Skeletal muscle cell (primary cell): ENCODE measurements around the gene STAC3.
A peak's percentile ranks its signal among the peaks of the same experiment; 100 is the strongest.

ENCODE experiments used
- DNase-seq: peaks from one replicate; pipeline ENCODE4 v3.0.0-alpha.2; 2010; ENCODE audit warnings: low read depth
- H3K4me3 ChIP-seq: 2 replicates; pipeline ENCODE4 v1.5.1; 2011; ENCODE audit warnings: low read depth, mild to moderate bottlenecking, control low read depth, low read length, moderate library complexity

Gene STAC3

DNA sequence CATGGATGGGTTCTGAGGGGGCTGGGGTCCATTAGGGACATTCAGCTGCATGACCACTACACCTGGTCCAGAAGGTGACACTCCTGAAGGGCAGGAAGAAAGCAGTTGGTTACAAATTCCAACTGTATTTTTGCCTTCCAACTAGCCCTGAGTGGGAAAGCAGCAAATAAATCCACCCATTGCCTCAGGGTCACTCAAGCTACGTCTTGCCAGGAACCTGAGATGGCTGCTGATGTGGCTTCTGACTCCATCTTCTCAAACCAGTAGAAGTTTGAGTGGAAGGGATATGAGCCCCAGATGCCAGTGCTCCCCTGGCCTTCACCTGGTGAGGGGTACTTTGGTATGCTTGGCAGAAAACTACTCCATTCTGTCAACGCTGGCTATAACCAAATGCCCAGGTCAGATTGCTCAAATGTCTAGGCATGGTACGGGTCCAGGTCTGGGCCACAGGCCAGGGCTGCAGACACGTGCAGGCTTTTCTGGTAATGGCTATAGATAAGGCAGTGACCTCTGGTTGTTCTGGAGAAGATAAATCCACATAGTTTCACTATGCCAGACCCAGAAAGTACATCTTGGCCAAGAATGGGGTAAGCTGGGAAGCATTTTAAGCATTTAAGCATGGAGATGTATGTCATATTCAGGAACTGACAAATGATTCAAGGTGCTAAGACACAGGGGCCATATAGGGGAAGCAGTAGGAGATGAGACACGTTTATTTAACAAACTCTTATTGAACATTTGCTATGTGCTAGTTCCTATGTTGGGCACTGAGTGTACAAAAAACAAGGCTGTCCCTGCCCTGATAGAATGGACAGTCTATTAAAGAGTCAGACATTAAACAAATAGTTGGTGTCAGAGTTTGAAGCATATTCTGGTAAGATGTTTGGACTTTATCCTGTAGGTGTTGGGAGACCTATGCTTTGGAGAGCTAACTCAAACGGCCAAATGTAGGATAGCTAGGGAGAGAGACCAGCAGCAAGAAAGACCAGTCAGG lies 8.3 kb upstream of the STAC3 start:
- no peak for DNase-seq
- no peak overlapping the region for H3K4me3 ChIP-seq

DNA sequence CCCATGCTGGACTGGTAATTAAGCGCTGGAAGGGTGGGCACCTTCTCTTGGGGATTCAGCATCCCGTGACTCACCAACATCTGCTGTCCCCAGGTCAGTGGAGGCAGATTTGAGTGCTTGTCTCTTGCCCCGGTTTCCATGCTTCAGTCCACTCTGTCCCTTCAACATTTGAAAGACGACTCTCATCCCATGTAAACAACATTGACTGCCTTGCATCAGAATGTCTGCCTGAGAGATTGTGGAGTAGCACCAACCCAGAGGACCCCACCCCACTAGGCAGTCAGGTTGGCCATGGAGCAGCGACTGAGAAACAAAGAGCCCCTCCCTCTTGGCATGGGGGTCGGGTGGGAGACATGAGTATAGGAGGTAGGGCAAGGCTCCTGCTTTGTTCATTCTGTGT lies 4.9 kb upstream of the STAC3 start:
- H3K4me3 ChIP-seq = no peak overlapping the region
- no peak for DNase-seq

- H3K4me3 ChIP-seq = no peak overlapping the region
- no peak for DNase-seq
Measured at GRCh38 chr12:57254506-57255280, 3.7 kb upstream of the STAC3 start.

GRCh38 chr12:57250541-57250940 lies 446 bp downstream of the STAC3 start:
- peak overlapping the region; percentile 41 for H3K4me3 ChIP-seq
- DNase-seq = no peak

GRCh38 chr12:57248934-57249742 lies 1.8 kb downstream of the STAC3 start:
- DNase-seq = no peak
- peak overlapping the region; percentile 7 for H3K4me3 ChIP-seq

GRCh38 chr12:57247041-57247440 lies 3.9 kb downstream of the STAC3 start:
- DNase-seq = no peak

GRCh38 chr12:57244312-57244696 lies 6.7 kb downstream of the STAC3 start:
- no peak overlapping the region for H3K4me3 ChIP-seq
- no peak for DNase-seq

More at GRCh38 chr12:57247041-57247440, 3.9 kb downstream of the STAC3 start:
- H3K4me3 ChIP-seq = no peak overlapping the region

DNA sequence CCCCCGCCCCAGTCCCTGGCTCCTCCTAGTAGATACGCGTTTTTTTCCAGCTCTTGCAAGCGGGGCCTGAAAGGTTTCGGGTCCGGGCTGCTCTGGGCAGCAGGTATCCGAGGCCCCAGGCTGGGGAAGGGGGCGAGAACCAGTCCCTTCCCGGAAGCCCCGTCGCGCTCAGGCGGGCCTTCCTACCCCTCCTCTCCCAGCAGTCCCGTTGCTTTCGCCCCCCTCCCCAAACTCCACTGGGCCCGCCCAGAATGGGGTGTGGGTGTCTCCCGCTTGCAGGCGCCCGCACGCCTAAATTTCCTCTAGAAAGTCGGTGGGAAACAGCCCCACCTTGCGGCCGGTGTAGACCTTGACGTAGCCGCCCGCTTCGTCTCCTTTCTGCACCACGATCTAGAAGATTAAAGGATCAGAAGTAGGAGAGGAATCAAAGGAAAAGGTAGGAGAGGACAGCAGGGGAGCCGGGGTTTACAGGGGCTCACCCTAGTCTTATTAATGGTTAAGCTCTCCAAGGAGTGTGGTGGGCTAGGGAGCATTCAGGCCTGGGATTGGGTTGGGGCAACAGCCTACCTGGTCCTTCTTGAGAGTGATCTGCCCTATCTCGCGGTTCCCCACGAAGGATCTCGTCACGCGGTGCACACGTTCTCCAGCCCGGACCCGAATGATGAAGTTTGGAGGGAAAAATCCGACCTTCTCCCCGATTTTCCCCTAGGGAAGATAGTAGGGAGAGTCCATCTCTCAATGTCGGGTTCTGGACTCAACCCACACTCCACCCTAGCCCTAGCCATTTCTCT lies 7.3 kb downstream of the STAC3 start:
- peak overlapping the region; percentile 43 for H3K4me3 ChIP-seq
- DNase-seq = no peak

- no peak for DNase-seq
- peak overlapping the region; percentile 43 for H3K4me3 ChIP-seq
Measured at GRCh38 chr12:57242691-57243454, 8.1 kb downstream of the STAC3 start.

DNA sequence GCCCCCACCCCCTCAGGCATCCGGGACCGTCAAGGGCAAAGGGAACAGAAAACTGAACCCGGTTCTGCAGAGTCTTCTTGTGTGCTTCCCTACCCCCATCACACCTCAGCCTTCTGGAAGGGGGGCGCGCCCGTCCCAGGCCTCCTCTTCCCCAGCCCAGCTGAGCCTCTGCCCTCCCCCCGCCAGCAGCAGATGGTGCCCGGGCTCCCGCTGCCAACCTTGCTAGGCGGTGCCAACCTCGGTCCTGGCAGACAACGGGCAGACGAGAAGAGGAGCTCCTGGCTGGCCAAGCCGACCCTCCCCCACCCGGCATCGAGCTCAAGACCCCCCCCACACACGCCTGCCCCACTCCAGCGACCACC lies 8.7 kb downstream of the STAC3 start:
- no peak for DNase-seq
- H3K4me3 ChIP-seq = no peak overlapping the region

DNA sequence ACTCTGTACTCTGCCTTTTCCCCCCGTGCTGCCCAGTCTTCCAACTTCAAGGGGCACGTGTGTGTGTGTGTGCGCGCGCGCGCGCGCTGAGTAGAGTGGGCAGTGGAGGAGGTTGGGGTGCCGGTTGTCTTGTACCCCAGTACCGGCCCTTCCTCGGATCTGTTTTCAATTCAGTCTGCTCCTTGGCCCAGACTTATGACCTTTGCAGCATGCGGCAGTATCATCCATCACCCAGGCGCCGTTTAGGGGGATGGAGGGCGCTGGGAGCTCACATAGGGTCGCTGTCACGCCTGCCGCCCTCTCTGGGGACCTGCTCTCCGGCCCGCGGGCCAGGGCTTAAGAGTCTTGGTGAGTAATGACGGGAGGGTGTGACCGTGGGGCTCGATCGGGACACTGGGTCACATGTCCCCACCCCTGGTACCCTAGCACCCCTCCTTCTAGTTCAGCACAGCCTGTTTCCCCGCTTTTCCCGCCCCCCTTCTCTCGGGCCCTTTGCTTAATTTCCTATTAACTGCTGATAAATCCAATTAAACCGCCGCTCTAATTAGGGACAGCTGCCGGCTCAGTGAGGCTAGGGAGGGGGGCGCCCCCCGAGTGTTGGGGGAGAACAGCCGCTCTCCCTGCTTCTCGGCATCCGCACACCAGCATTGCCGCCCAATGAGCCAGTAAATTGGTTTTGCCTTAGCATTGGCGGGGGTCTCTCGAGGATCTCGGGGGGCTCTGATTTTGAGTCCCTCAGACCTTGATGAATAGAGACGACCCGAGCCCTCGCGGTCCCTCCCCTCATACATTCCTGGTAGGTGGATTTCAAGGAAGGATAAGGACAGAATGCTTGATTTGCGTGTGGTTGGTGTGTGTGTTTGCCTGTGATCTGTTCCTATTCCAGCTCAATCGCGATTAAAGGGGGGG lies 9.3 kb downstream of the STAC3 start:
- DNase-seq = no peak
- peak overlapping the region; percentile 63 for H3K4me3 ChIP-seq

DNA sequence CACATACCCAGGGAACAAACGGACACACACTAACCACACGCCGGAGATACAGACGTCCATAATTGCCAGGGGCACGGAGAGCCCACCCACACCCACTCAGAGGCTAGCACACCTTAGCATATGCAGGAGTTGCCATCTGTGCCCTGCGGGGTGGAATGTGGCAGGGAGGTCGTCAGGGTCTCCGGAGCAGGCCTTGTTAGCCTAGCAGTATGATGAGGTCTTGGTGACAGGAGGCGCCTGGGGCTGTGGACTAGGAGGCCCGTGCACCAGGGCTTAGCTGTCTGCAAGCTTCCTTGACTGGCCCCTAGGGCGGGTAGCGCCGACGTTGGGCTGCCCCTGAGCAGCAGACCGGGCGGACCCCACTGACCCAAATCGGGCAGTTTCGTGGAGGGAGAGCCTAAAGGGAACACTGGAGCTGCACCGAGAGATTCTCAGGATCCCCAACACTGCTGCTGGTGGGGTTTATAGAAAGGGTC lies 10.0 kb downstream of the STAC3 start:
- no peak for DNase-seq

DNA sequence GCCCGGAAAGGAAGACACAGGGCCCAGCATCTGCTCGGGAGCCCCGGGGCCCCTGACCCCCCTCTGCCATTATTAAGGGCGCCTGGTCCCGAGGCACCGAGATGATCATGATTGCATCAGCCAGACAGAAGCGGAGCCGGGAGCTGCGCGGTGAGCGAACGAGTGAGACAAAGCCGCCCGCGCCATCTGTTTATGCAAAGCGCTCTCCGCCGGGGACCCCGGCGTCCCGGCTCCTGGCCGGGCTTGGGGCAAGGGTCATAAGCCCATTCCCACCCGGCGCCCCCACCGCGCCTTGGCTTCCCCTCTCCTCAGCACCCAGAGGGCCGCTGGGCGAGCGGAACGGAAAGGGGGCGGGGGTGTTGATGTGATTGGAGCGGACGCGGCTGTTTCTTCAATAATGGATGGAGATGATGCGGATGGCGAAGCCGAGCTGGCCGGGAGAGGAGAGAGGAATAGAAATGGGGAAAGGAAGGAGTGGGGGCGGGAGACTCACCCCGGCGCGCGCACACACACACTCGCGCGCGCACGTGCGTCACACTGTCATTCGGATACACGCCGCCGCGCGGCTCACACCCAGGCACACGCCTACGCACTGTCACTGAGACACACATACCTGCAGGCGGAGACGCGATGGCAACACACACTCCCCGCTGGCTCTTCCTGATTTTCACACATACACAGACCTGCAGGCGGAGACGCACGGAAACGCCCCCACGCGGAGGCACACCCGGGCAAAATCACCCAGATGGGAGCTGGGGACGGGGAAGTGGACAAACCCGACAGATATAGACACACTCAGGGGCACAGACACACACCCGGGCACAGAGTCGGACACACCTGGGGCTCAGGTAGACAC lies 10.7 kb downstream of the STAC3 start:
- DNase-seq = no peak
- peak overlapping the region; percentile 63 for H3K4me3 ChIP-seq

More for the DNA sequence above, 10.0 kb downstream of the STAC3 start:
- peak overlapping the region; percentile 63 for H3K4me3 ChIP-seq

GRCh38 chr12:57239587-57240065 lies 11.4 kb downstream of the STAC3 start:
- H3K4me3 ChIP-seq = peak overlapping the region; percentile 63
- no peak for DNase-seq

GRCh38 chr12:57238854-57239554 lies 12.0 kb downstream of the STAC3 start:
- peak overlapping the region; percentile 63 for H3K4me3 ChIP-seq
- peak; percentile 51 for DNase-seq
